GM12891 (cell line): Measurements from ENCODE around the gene CFAP45.

Experiments used
- PAX5 ChIP-seq: IDR thresholded peaks from 2 replicates; pipeline ENCODE4 v1.6.1; 2011; ENCODE audit warnings: low read length, moderate library complexity, mild to moderate bottlenecking; ENCODE audit not compliant: insufficient read depth, severe bottlenecking
- POLR2A ChIP-seq: IDR thresholded peaks from 2 replicates; pipeline ENCODE4 v1.6.1; 2011; ENCODE audit warnings: low read depth, low read length, control low read depth
- POLR2AphosphoS5 ChIP-seq: IDR thresholded peaks from 2 replicates; pipeline ENCODE4 v1.6.1; 2011; ENCODE audit warnings: low read depth, low read length, control low read depth
- POU2F2 ChIP-seq: IDR thresholded peaks from 2 replicates; pipeline ENCODE4 v1.6.1; 2011; ENCODE audit warnings: low read depth, mild to moderate bottlenecking, control low read depth, low read length, moderate library complexity
- TAF1 ChIP-seq: IDR thresholded peaks from 2 replicates; pipeline ENCODE4 v1.6.1; 2011; ENCODE audit warnings: low read depth, low read length, control low read depth

- TF ChIP-seq POU2F2 (no peak), POLR2AphosphoS5 (no peak), POLR2A (no peak), PAX5 (no peak), TAF1 (no peak)
Observed at GRCh38 chr1:159941591-159942560, 41.9 kb upstream of the CFAP45 start.
